B cell (primary cell): Measurements from ENCODE around the gene ZBED5. TPM values are rescaled to one million over a fixed set of nuclear protein-coding genes. Genes with fewer than 3 reads are reported as not detected.
A peak's percentile ranks its signal among the peaks of the same experiment; 100 is the strongest.
"Not testable (repeated sequence)": the region's sequence is repeated elsewhere in the genome, so short reads cannot be mapped to it uniquely, and the experiment has no call there.

Experiments used
- ATAC-seq: fragments of 200-7000 bp; cut with Tn5 transposase; one replicate; pipeline ENCODE4 v1.10.0; 2021; ENCODE audit warnings: low read depth, mild to moderate bottlenecking, moderate number of reproducible peaks, moderate library complexity
- CTCF ChIA-PET: fragments of 350-600 bp; sonication (Branson Sonifier 250); formaldehyde crosslinking; loops from one replicate; lab custom pipeline; 2021; ENCODE audit warnings: antibody characterized with exemption, inconsistent platforms; lab: Charles Lee
- POLR2A ChIA-PET: fragments of 350-600 bp; sonication (Branson Sonifier 250); formaldehyde crosslinking; loops from one replicate; lab custom pipeline; 2021; ENCODE audit warnings: antibody characterized with exemption; lab: Charles Lee
- DNase-seq: peaks from one replicate; pipeline ENCODE4 v3.0.0; 2013
- H2AFZ ChIP-seq: 2 replicates; pipeline ENCODE4 v1.6.1; 2012; ENCODE audit warnings: mild to moderate bottlenecking, low read depth, low read length; ENCODE audit not compliant: insufficient read depth, poor library complexity, severe bottlenecking
- H3K27ac ChIP-seq, 2 donors: 1 replicate in 1 of 2; 2 replicates in 1 of 2; pipeline ENCODE4 v1.5.1; 2012 to 2013; ENCODE audit warnings: low read length in 2 of 2, mild to moderate bottlenecking in 2 of 2, moderate library complexity in 1 of 2
- H3K27me3 ChIP-seq, 4 experiments: fragments of 200-600 bp in 1 of 4; sonication (generic) in 1 of 4; replicated peaks in 1 of 4; 1 replicate in 2 of 4; 2 replicates in 2 of 4; pipeline versions ENCODE4 v1.6.1 to v1.7.0; 2013 to 2016; ENCODE audit warnings: low read length in 3 of 4, mild to moderate bottlenecking in 2 of 4, mixed read lengths in 1 of 4, moderate library complexity in 1 of 4; ENCODE audit not compliant: insufficient read depth in 4 of 4, control insufficient read depth in 3 of 4; ENCODE audit errors: control extremely low read depth in 1 of 4
- H3K36me3 ChIP-seq, 2 experiments: replicated peaks in 1 of 2; 1 replicate in 1 of 2; 2 replicates in 1 of 2; pipeline versions ENCODE4 v1.6.1 to v1.7.1; 2013; ENCODE audit warnings: low read length in 1 of 2; ENCODE audit not compliant: insufficient read depth in 2 of 2, control insufficient read depth in 1 of 2; ENCODE audit errors: control extremely low read depth in 1 of 2, extremely low read depth in 1 of 2
- H3K4me1 ChIP-seq, 2 donors: fragments of 200-600 bp in 1 of 2; sonication (generic) in 1 of 2; 1 replicate in 1 of 2; 2 replicates in 1 of 2; pipeline versions ENCODE4 v1.5.1 to v1.6.1; 2013 to 2017; ENCODE audit warnings: low read length in 2 of 2; ENCODE audit not compliant: control insufficient read depth in 2 of 2, insufficient read depth in 2 of 2
- H3K4me2 ChIP-seq: replicated peaks from 2 replicates; pipeline ENCODE3; 2012; ENCODE audit warnings: mild to moderate bottlenecking, low read depth, low read length; ENCODE audit not compliant: poor library complexity, severe bottlenecking
- H3K4me3 ChIP-seq, 5 experiments: fragments of 200-600 bp in 1 of 5; sonication (generic) in 1 of 5; 1 replicate in 3 of 5; 2 replicates in 2 of 5; pipeline versions ENCODE4 v1.5.1 to v1.7.0; 2011 to 2016; ENCODE audit warnings: low read length in 4 of 5, mild to moderate bottlenecking in 4 of 5, low read depth in 2 of 5, control low read depth in 1 of 5, moderate library complexity in 1 of 5; ENCODE audit not compliant: insufficient read depth in 1 of 5; ENCODE audit errors: control extremely low read depth in 1 of 5, extremely low read depth in 1 of 5
- H3K79me2 ChIP-seq: fragments of 200-600 bp; sonication (generic); one replicate; pipeline ENCODE4 v1.6.0; 2016; ENCODE audit warnings: low read length; ENCODE audit not compliant: control insufficient read depth, insufficient read depth
- H3K9ac ChIP-seq: fragments of 200-600 bp; sonication (generic); 2 replicates; pipeline ENCODE4 v1.6.1; 2017; ENCODE audit warnings: mild to moderate bottlenecking, low read length, moderate library complexity
- H3K9me3 ChIP-seq, 3 donors: one replicate each; pipeline versions ENCODE4 v1.6.1 to v1.7.1; 2013; ENCODE audit warnings: low read length in 2 of 3; ENCODE audit not compliant: control insufficient read depth in 2 of 3, insufficient read depth in 1 of 3; ENCODE audit errors: control extremely low read depth in 1 of 3
- H4K20me1 ChIP-seq: 2 replicates; pipeline ENCODE4 v1.6.0; 2012; ENCODE audit warnings: mild to moderate bottlenecking, low read length; ENCODE audit not compliant: insufficient read depth, control insufficient read depth, poor library complexity, severe bottlenecking
- H3K27ac Mint-ChIP-seq: one replicate; pipeline ENCODE4 v1.8.0; 2021; ENCODE audit warnings: mixed read lengths
- H3K27me3 Mint-ChIP-seq: one replicate; pipeline ENCODE4 v1.8.0; 2021; ENCODE audit warnings: mixed read lengths
- H3K4me1 Mint-ChIP-seq: one replicate; pipeline ENCODE4 v1.8.0; 2021; ENCODE audit warnings: mixed read lengths
- H3K4me3 Mint-ChIP-seq: one replicate; pipeline ENCODE4 v1.8.0; 2021; ENCODE audit warnings: mixed read lengths
- H3K9me3 Mint-ChIP-seq: one replicate; pipeline ENCODE4 v1.8.0; 2022; ENCODE audit warnings: mixed read lengths; ENCODE audit not compliant: insufficient read depth
- CTCF ChIP-seq: fragments of 200-600 bp; IDR thresholded peaks from one replicate; pipeline ENCODE4 v1.8.0; 2022; ENCODE audit warnings: antibody characterized with exemption, mild to moderate bottlenecking
- EZH2 ChIP-seq: IDR thresholded peaks from 2 replicates; pipeline ENCODE4 v1.6.1; 2012; ENCODE audit warnings: borderline replicate concordance, low read depth, mild to moderate bottlenecking, moderate library complexity, low read length; ENCODE audit not compliant: insufficient read depth, poor library complexity, severe bottlenecking
- WGBS: methylation state at CpG from one replicate; pipeline ENCODE4 v1.1.5; 2013; ENCODE audit warnings: missing lambda C conversion rate; ENCODE audit not compliant: insufficient coverage; 5-methylcytosine and 5-hydroxymethylcytosine counted together
- intact Hi-C: fragments of 100-400 bp; cut with micrococcal nuclease; formaldehyde crosslinking; loops from one replicate; pipeline ENCODE4 v1.10.0; 2022
- polyA plus RNA-seq: library from polyadenylated mRNA; depleted of rRNA; stranded (reverse); fragments of >200 nt; gene quantifications from 2 replicates; pipeline ENCODE4 v1.2.3, GENCODE V29; 2012
- total RNA-seq, 2 donors: library from RNA; stranded (reverse); fragments of 120-200 nt in 1 of 2; gene quantifications; 1 replicate in 1 of 2; 2 replicates in 1 of 2; pipeline versions ENCODE4 v1.2.3 to v1.2.4, GENCODE V29; 2013 to 2022

ZBED5 gene
- total and polyA plus RNA-seq, 2 donors (not counting 1 experiment from before 2014, with no cell fraction given) = 66.6 to 178 TPM

- H3K79me2 ChIP-seq = no peaks in the 10 kb centered on the region
- no peaks in the 10 kb centered on the region for H3K36me3 ChIP-seq
- H3K9ac ChIP-seq = no peak overlapping the region
- H3K4me3 Mint-ChIP-seq = no peak overlapping the region
- peak; percentile 25 for DNase-seq
- peak overlapping the region; percentile 48 for H2AFZ ChIP-seq
- no peaks in the 10 kb centered on the region for H3K27me3 Mint-ChIP-seq
- peaks cover 0 to 2% (median 0%) of the 10 kb centered on the region in 3 donors for H3K9me3 ChIP-seq
- peaks cover 5 to 9% of the 10 kb centered on the region in 2 donors for H3K4me1 ChIP-seq
- peak overlapping the region; percentile 26 for H3K4me2 ChIP-seq
- H3K27me3 ChIP-seq = no peaks in the 10 kb centered on the region
- peak; percentile 61 for ATAC-seq
- ChIA-PET POLR2A (no interaction called here), CTCF (interaction anchor here (1.6 kb wide), 1 partner anchor 33 kb away, joined by 4 read pairs; no protein-coding TSS in a partner anchor)
- no peak overlapping the region for H3K27ac Mint-ChIP-seq
- no CpG with 5 or more reads among the region's 2 CpGs for WGBS
- no peaks in the 10 kb centered on the region for H4K20me1 ChIP-seq
- H3K9me3 Mint-ChIP-seq = peaks cover 17% of the 10 kb centered on the region
- peaks cover 7% of the 10 kb centered on the region for H3K4me1 Mint-ChIP-seq
- no peak overlapping the region for H3K4me3 ChIP-seq
- H3K27ac ChIP-seq = no peak overlapping the region
- intact Hi-C loops = no loop called here
- TF ChIP-seq EZH2 (no peak), CTCF (no peak)
Observed at GRCh38 chr11:10892250-10892649, 34.4 kb upstream of the ZBED5 start.

GRCh38 chr11:10891151-10891720, 33.4 kb upstream of the ZBED5 start:
- Mint-ChIP-seq H3K4me1 (peaks cover 7% of the 10 kb centered on the region), H3K4me3 (no peak overlapping the region), H3K27ac (no peak overlapping the region), H3K9me3 (peaks cover 17% of the 10 kb centered on the region), H3K27me3 (no peaks in the 10 kb centered on the region)
- no peak overlapping the region for H3K27ac ChIP-seq
- peaks cover 5 to 9% of the 10 kb centered on the region in 2 donors for H3K4me1 ChIP-seq
- H3K9me3 ChIP-seq = peaks cover 0 to 2% (median 0%) of the 10 kb centered on the region in 3 donors
- H2AFZ ChIP-seq = no peak overlapping the region
- TF ChIP-seq CTCF (no peak), EZH2 (no peak)
- CTCF ChIA-PET = interaction anchor here (1.5 kb wide), 1 partner anchor 13 kb away, joined by 3 read pairs; no protein-coding TSS in a partner anchor
- no peaks in the 10 kb centered on the region for H3K79me2 ChIP-seq
- no peak overlapping the region for H3K4me3 ChIP-seq
- intact Hi-C loops = no loop called here
- H3K27me3 ChIP-seq = no peaks in the 10 kb centered on the region
- no peak overlapping the region for H3K4me2 ChIP-seq
- POLR2A ChIA-PET = interaction anchor here (0.6 kb wide), 1 partner anchor 33 kb away, joined by 5 read pairs; no protein-coding TSS in a partner anchor
- no CpG with 5 or more reads among the region's 1 CpG for WGBS
- ATAC-seq = no peak
- no peak overlapping the region for H3K9ac ChIP-seq
- DNase-seq = no peak
- H3K36me3 ChIP-seq = no peaks in the 10 kb centered on the region
- no peaks in the 10 kb centered on the region for H4K20me1 ChIP-seq

- CTCF ChIA-PET = interaction anchor here (0.6 to 1.5 kb wide), 2 partner anchors 11 to 1101 kb away, joined by 3 read pairs; no protein-coding TSS in a partner anchor
- peaks cover 17% of the 10 kb centered on the region for H3K9me3 Mint-ChIP-seq
- not testable (repeated sequence) for H3K36me3 ChIP-seq
Observed at GRCh38 chr11:10890083-10890482, 32.2 kb upstream of the ZBED5 start.

More at GRCh38 chr11:10890083-10890482, 32.2 kb upstream of the ZBED5 start:
- H3K9me3 ChIP-seq, H3K27ac ChIP-seq, H3K4me3 ChIP-seq, H3K4me2 ChIP-seq, H3K27ac Mint-ChIP-seq, H3K27me3 Mint-ChIP-seq, POLR2A ChIA-PET, H3K4me1 ChIP-seq, H2AFZ ChIP-seq, ATAC-seq, H3K4me3 Mint-ChIP-seq, intact Hi-C loops, H3K27me3 ChIP-seq, H3K4me1 Mint-ChIP-seq, H4K20me1 ChIP-seq, H3K79me2 ChIP-seq, H3K9ac ChIP-seq, DNase-seq: not testable (repeated sequence)
